Measurements from ENCODE around the gene MAS1.

DNA sequence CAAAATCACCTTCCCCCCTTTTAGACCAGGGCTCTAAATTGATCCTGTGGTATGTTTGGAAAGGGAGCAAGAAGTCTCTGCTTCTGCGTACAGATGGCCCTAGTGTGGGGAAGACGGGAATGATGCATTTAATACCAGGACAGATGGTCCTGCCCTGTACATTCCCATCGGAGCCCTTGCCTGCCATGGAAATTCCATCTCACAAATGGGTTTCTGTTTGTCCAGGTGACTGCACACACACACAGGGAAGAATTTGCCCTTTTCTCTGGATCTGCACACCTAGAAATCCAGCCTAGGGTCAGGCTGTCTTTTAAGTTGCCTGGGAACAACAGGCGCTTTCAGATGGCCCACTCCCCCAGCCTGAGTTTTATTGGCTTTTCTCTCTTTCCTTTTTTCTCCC is 1.3 kb downstream of the MAS1 start:
- no peak for TF ChIP-seq POLR2A (IDR thresholded peaks at IDR 0.05; ENCODE audit: low read depth, low read length)
- no peak for TF ChIP-seq POLR2AphosphoS5 (IDR thresholded peaks at IDR 0.05; ENCODE audit: low read depth, low read length)

Data from GM12892 (cell line).